ENCODE results near the gene KLHL6.
"Not testable (repeated sequence)": the region's sequence is repeated elsewhere in the genome, so short reads cannot be mapped to it uniquely, and the experiment has no call there.

KLHL6 gene

GRCh38 chr3:183478501-183478900 is 77.0 kb downstream of the KLHL6 start:
- Histone ChIP-seq H3K9ac (peak overlapping the region in 1 of 11 experiments; percentile 14; a peak in 1 of 22 replicates), H3K4me3 (no peak overlapping the region), H3K27ac (no peak overlapping the region), H4K20me1 (no peaks in the 10 kb centered on the region), H3K4me1 (peaks cover 16 to 28% (median 24%) of the 10 kb centered on the region in 10 experiments), H3K27me3 (no peaks in the 10 kb centered on the region), H3K9me3 (replicated peaks in 1 of 11) (no peaks in the 10 kb centered on the region), H3K4me2 (no peak overlapping the region), H3K36me3 (no peaks in the 10 kb centered on the region)
- TF ChIP-seq Cebpa-rat (IDR thresholded peaks at IDR 0.05), result no peak

GRCh38 chr3:183477801-183478456 is 77.6 kb downstream of the KLHL6 start:
- no peaks in the 10 kb centered on the region for H4K20me1 ChIP-seq
- peak overlapping the region in 2 of 11 experiments; percentile 10 to 14; a peak in 1 of 22 replicates for H3K9ac ChIP-seq
- H3K36me3 ChIP-seq, result no peaks in the 10 kb centered on the region
- no peak overlapping the region for H3K4me3 ChIP-seq
- no peak for TF ChIP-seq Cebpa-rat (IDR thresholded peaks at IDR 0.05)
- H3K9me3 ChIP-seq (replicated peaks in 1 of 11), result no peaks in the 10 kb centered on the region
- peaks cover 15 to 28% (median 22%) of the 10 kb centered on the region in 10 experiments for H3K4me1 ChIP-seq
- H3K27me3 ChIP-seq, result no peaks in the 10 kb centered on the region
- H3K27ac ChIP-seq, result no peak overlapping the region
- H3K4me2 ChIP-seq, result peak overlapping the region in 4 of 11 experiments; percentile 2 to 25 (median 16); a peak in 4 of 22 replicates

DNA sequence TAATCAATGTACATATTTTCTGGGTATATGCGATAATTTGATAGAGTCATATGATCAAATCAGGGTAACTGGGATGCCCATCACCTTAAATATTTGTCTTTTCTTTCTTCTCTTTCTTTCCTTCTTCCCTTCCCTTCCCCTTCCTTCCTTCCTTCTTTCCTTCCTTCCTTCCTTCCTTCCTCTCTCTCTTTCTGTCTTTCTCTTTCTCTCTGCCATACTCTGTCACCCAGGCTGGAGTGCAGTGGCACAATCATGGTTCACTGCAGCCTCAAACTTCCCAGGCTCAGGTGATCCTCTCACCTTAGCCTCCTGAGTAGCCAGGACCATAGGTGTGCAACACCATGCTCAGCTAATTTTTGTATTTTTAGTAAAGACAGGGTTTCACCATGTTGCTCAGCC is 79.7 kb downstream of the KLHL6 start:
- not testable (repeated sequence) for H3K36me3 ChIP-seq; H3K27ac ChIP-seq; H3K4me3 ChIP-seq; H3K9ac ChIP-seq; H3K27me3 ChIP-seq; H4K20me1 ChIP-seq; H3K9me3 ChIP-seq (replicated peaks in 1 of 11)
- peak overlapping the region in 10 of 11 experiments; percentile 12 to 70 (median 58); a peak in 21 of 22 replicates for H3K4me2 ChIP-seq
- H3K4me1 ChIP-seq, result peaks cover 15 to 28% (median 21%) of the 10 kb centered on the region in 10 experiments

GRCh38 chr3:183475016-183475763 is 80.3 kb downstream of the KLHL6 start:
- Histone ChIP-seq H4K20me1 (no peaks in the 10 kb centered on the region), H3K9ac (no peak overlapping the region), H3K9me3 (replicated peaks in 1 of 11) (no peaks in the 10 kb centered on the region), H3K36me3 (no peaks in the 10 kb centered on the region), H3K4me2 (peak overlapping the region; percentile 12 to 70 (median 58)), H3K4me3 (no peak overlapping the region), H3K27me3 (no peaks in the 10 kb centered on the region), H3K27ac (no peak overlapping the region), H3K4me1 (peaks cover 15 to 28% (median 21%) of the 10 kb centered on the region in 10 experiments)
- TF ChIP-seq Cebpa-rat (IDR thresholded peaks at IDR 0.05), result no peak

DNA sequence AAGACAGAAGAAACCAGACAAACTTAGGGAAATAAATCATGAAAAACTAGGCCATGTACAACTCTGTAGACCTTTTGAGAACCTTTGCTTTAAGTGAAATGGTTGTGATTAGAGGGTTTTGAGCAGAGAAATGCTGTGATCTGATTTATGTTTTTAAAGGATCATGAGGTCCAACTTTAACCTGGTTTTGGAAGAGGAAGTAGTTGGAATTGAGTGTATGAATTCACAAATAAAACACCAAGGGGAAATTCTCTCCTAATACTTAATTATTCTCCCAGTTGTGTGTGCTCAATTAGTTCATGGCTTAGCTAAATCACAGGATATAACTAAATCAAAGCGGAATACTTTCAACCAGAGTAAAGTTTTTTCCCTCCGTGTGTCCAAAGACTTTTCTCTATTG is 81.5 kb downstream of the KLHL6 start:
- Histone ChIP-seq H3K27me3 (no peaks in the 10 kb centered on the region), H3K4me2 (no peak overlapping the region), H3K27ac (no peak overlapping the region; a peak in 1 of 22 replicates), H3K4me3 (no peak overlapping the region), H4K20me1 (no peaks in the 10 kb centered on the region), H3K9ac (no peak overlapping the region), H3K9me3 (replicated peaks in 1 of 11) (no peaks in the 10 kb centered on the region), H3K4me1 (peaks cover 23 to 38% (median 32%) of the 10 kb centered on the region in 10 experiments), H3K36me3 (no peaks in the 10 kb centered on the region)
- TF ChIP-seq Cebpa-rat (IDR thresholded peaks at IDR 0.05), result no peak

DNA sequence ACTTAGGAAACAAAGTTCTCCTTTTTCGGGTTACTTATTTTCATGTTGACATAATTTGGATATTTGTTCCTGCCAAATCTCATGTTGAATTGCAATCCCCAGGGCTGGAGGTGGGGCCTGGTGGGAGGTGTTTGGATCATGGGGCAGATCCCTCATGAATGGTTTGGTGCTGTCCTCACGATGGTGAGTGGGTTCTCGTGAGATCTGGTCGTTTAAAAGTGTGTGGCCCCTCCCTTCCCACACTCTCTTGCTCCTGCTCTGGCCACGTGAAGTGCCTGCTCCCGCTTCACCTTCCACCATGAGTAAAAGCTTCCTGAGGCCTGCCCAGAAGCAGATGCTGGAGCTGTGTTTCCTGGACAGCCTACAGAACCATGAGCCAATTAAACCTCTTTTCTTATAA is 83.4 kb downstream of the KLHL6 start:
- H3K27me3 ChIP-seq, result no peaks in the 10 kb centered on the region
- TF ChIP-seq Cebpa-rat (IDR thresholded peaks at IDR 0.05), result no peak
- no peak overlapping the region for H3K27ac ChIP-seq
- H3K4me2 ChIP-seq, result no peak overlapping the region
- no peaks in the 10 kb centered on the region for H3K9me3 ChIP-seq (replicated peaks in 1 of 11)
- no peak overlapping the region for H3K4me3 ChIP-seq
- no peaks in the 10 kb centered on the region for H3K36me3 ChIP-seq
- no peak overlapping the region for H3K9ac ChIP-seq
- H3K4me1 ChIP-seq, result peaks cover 23 to 40% (median 34%) of the 10 kb centered on the region in 10 experiments
- no peaks in the 10 kb centered on the region for H4K20me1 ChIP-seq

DNA sequence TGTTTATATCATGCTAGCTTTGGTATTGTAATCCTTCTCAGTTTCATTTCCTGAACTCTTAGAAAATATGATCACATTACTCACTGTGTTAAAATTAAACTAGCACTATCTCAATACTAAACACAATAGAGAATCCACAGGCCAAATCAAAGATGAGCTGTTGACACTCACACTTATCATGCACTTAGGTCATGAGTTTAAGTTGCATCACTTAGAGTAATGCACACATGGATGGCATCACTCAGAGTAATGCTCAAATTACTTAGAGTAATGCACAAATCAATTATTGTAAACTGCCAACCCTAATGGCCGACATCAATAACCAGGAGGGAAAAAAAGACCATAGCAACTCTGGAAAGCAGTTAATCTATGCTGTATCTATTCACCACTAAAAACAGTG is 87.1 kb downstream of the KLHL6 start:
- no peak for TF ChIP-seq Cebpa-rat (IDR thresholded peaks at IDR 0.05)
- Histone ChIP-seq H3K4me3 (no peak overlapping the region), H3K27me3 (no peaks in the 10 kb centered on the region), H3K9me3 (replicated peaks in 1 of 11) (no peaks in the 10 kb centered on the region), H3K36me3 (no peaks in the 10 kb centered on the region), H3K9ac (no peak overlapping the region; a peak in 1 of 22 replicates), H4K20me1 (no peaks in the 10 kb centered on the region), H3K4me1 (peaks cover 8 to 24% (median 18%) of the 10 kb centered on the region in 10 experiments), H3K4me2 (peak overlapping the region in 3 of 11 experiments; percentile 0 to 66 (median 23); a peak in 1 of 22 replicates), H3K27ac (no peak overlapping the region)

DNA sequence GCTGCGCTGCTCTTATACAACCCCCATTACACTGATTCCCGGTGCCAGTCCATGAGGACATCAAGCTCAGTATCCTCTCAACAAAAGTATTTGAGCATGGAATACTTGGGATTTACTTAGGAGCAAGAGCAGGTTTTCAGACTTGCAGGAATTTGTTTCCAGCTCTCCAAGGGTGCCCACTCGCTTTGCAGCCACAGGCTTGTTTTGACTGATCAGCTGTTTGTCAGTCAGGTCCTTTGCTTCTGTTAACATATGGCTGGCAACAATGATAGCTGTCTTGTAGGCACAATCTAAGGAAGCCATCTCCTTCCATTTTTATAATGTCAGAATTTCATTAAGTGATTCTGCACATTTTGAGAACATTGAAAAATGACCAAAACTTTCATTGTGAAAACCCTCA is 88.9 kb downstream of the KLHL6 start:
- no peaks in the 10 kb centered on the region for H3K9me3 ChIP-seq (replicated peaks in 1 of 11)
- H3K9ac ChIP-seq, result no peak overlapping the region
- peaks cover 8 to 24% (median 18%) of the 10 kb centered on the region in 10 experiments for H3K4me1 ChIP-seq
- no peaks in the 10 kb centered on the region for H3K36me3 ChIP-seq
- no peak overlapping the region for H3K27ac ChIP-seq
- no peak overlapping the region for H3K4me3 ChIP-seq
- no peaks in the 10 kb centered on the region for H3K27me3 ChIP-seq
- no peaks in the 10 kb centered on the region for H4K20me1 ChIP-seq
- no peak overlapping the region for H3K4me2 ChIP-seq
- no peak for TF ChIP-seq Cebpa-rat (IDR thresholded peaks at IDR 0.05)

GRCh38 chr3:183465710-183466109 is 89.8 kb downstream of the KLHL6 start:
- H3K27ac ChIP-seq; H3K9me3 ChIP-seq (replicated peaks in 1 of 11); H3K4me3 ChIP-seq; H3K27me3 ChIP-seq; H3K9ac ChIP-seq; H3K4me2 ChIP-seq; H4K20me1 ChIP-seq; H3K36me3 ChIP-seq: not testable (repeated sequence)
- H3K4me1 ChIP-seq, result peaks cover 12 to 27% (median 21%) of the 10 kb centered on the region in 10 experiments

Measured in BLaER1 treated with 17β-estradiol and CSF1 and Interleukin-3, amounts not matched to agents 10 nM and 100 nM (cell line).